IMR-90 (cell line): ENCODE measurements around the gene EXOC2. TPM values are rescaled to one million over a fixed set of nuclear protein-coding genes. Genes with fewer than 3 reads are reported as not detected.
"Not testable (repeated sequence)": the region's sequence is repeated elsewhere in the genome, so short reads cannot be mapped to it uniquely, and the experiment has no call there.

Experiments
- ATAC-seq: fragments of 200-7000 bp; cut with Tn5 transposase; 2 replicates; pipeline ENCODE4 v1.9.1; 2020; ENCODE audit warnings: low read depth, mild to moderate bottlenecking, moderate library complexity
- BruUV-seq: library from RNA; stranded (reverse); fragments of 400-500 nt; replicated peaks from 2 replicates; lab custom pipeline; 2021; lab: Mats Ljungman, UMichigan
- CTCF ChIA-PET: fragments of 300-600 bp; formaldehyde crosslinking; extraction: SDS; loops from one replicate; lab custom pipeline; 2021; ENCODE audit warnings: antibody characterized with exemption; lab: Yijun Ruan, JAX
- POLR2A ChIA-PET: fragments of 300-600 bp; sonication (Branson Sonifier 250); formaldehyde crosslinking; loops from one replicate; lab custom pipeline; 2022; ENCODE audit warnings: antibody characterized with exemption; ENCODE audit not compliant: unreplicated experiment; lab: Charles Lee
- DNase-seq: peaks from one replicate; pipeline ENCODE4 v3.0.0; 2013
- H2AFZ ChIP-seq: replicated peaks from 2 replicates; pipeline ENCODE3; 2013; ENCODE audit warnings: low read length, mild to moderate bottlenecking; ENCODE audit not compliant: poor library complexity
- H2AK5ac ChIP-seq: 2 replicates; pipeline ENCODE4 v1.6.1; 2013; ENCODE audit warnings: low read depth, low read length, inconsistent platforms
- H2AK9ac ChIP-seq: replicated peaks from 2 replicates; pipeline ENCODE3; 2013; ENCODE audit warnings: mild to moderate bottlenecking, low read depth, low read length, moderate library complexity; ENCODE audit not compliant: poor library complexity
- H2BK120ac ChIP-seq: 2 replicates; pipeline ENCODE4 v1.6.1; 2013; ENCODE audit warnings: low read depth, low read length, inconsistent platforms
- H2BK15ac ChIP-seq: 3 replicates; pipeline ENCODE4 v1.6.1; 2013; ENCODE audit warnings: low read depth, low read length, inconsistent platforms
- H2BK20ac ChIP-seq: 2 replicates; pipeline ENCODE4 v1.6.1; 2013; ENCODE audit warnings: low read depth, mild to moderate bottlenecking, inconsistent platforms, low read length, moderate library complexity
- H2BK5ac ChIP-seq: 2 replicates; pipeline ENCODE4 v1.6.1; 2013; ENCODE audit warnings: mild to moderate bottlenecking, low read depth, low read length, inconsistent platforms; ENCODE audit not compliant: poor library complexity, severe bottlenecking
- H3K14ac ChIP-seq: replicated peaks from 2 replicates; pipeline ENCODE4 v1.6.1; 2013; ENCODE audit warnings: low read depth, low read length, inconsistent platforms
- H3K18ac ChIP-seq: 2 replicates; pipeline ENCODE4 v1.6.1; 2013; ENCODE audit warnings: low read depth, low read length, control low read depth
- H3K23ac ChIP-seq: 2 replicates; pipeline ENCODE4 v1.6.1; 2013; ENCODE audit warnings: low read depth, low read length, inconsistent platforms
- H3K27ac ChIP-seq: 2 replicates; pipeline ENCODE4 v1.5.1; 2013; ENCODE audit warnings: mild to moderate bottlenecking, control low read depth, low read length; ENCODE audit not compliant: insufficient read depth
- H3K27me3 ChIP-seq: 2 replicates; pipeline ENCODE4 v1.6.1; 2013; ENCODE audit warnings: low read length; ENCODE audit not compliant: control insufficient read depth, insufficient read depth
- H3K36me3 ChIP-seq: 2 replicates; pipeline ENCODE4 v1.6.1; 2013; ENCODE audit warnings: low read length, mixed read lengths; ENCODE audit not compliant: control insufficient read depth, insufficient read depth
- H3K4ac ChIP-seq: 2 replicates; pipeline ENCODE4 v1.6.1; 2013; ENCODE audit warnings: low read depth, low read length, inconsistent platforms
- H3K4me1 ChIP-seq: 2 replicates; pipeline ENCODE4 v1.6.1; 2013; ENCODE audit warnings: low read length, mixed read lengths; ENCODE audit not compliant: control insufficient read depth, insufficient read depth
- H3K4me2 ChIP-seq: 2 replicates; pipeline ENCODE4 v1.6.1; 2013; ENCODE audit warnings: low read depth, mild to moderate bottlenecking, control low read depth, low read length, moderate library complexity
- H3K4me3 ChIP-seq: 2 replicates; pipeline ENCODE4 v1.5.1; 2013; ENCODE audit warnings: low read depth, mild to moderate bottlenecking, control low read depth, low read length, moderate library complexity; ENCODE audit not compliant: insufficient read depth
- H3K56ac ChIP-seq: 2 replicates; pipeline ENCODE4 v1.6.1; 2013; ENCODE audit warnings: low read length, inconsistent platforms; ENCODE audit not compliant: insufficient read depth; ENCODE audit errors: extremely low read depth
- H3K79me1 ChIP-seq, 2 experiments: 2 replicates each; pipeline ENCODE4 v1.6.1; 2013; ENCODE audit warnings: low read length in 2 of 2, inconsistent platforms in 1 of 2, low read depth in 1 of 2
- H3K9ac ChIP-seq: 2 replicates; pipeline ENCODE4 v1.6.1; 2013; ENCODE audit warnings: low read depth, low read length, control low read depth
- H3K9me1 ChIP-seq: 2 replicates; pipeline ENCODE4 v1.6.1; 2013; ENCODE audit warnings: low read length, inconsistent platforms; ENCODE audit not compliant: insufficient read depth
- H3K9me3 ChIP-seq: 2 replicates; pipeline ENCODE4 v1.6.1; 2013; ENCODE audit warnings: low read length; ENCODE audit not compliant: control insufficient read depth, insufficient read depth
- H4K20me1 ChIP-seq: 2 replicates; pipeline ENCODE4 v1.6.1; 2013; ENCODE audit warnings: low read length, inconsistent platforms; ENCODE audit not compliant: insufficient read depth
- H4K5ac ChIP-seq: 2 replicates; pipeline ENCODE4 v1.6.1; 2013; ENCODE audit warnings: mild to moderate bottlenecking, low read depth, low read length, control low read depth
- H4K8ac ChIP-seq, 2 experiments: 2 replicates each; pipeline ENCODE4 v1.6.1; 2013; ENCODE audit warnings: low read depth in 2 of 2, low read length in 2 of 2, control low read depth in 1 of 2, inconsistent platforms in 1 of 2
- H4K91ac ChIP-seq: 2 replicates; pipeline ENCODE4 v1.6.1; 2013; ENCODE audit warnings: low read depth, low read length, inconsistent platforms; ENCODE audit not compliant: insufficient read depth
- WGBS, 2 experiments: methylation state at CpG; one replicate each; pipeline versions ENCODE4 v1.1.5 to v1.1.7; 2013; ENCODE audit warnings: missing lambda C conversion rate in 2 of 2; ENCODE audit not compliant: insufficient read length in 1 of 2; ENCODE audit errors: extremely low coverage in 2 of 2; 5-methylcytosine and 5-hydroxymethylcytosine counted together
- dilution Hi-C: fragments of 300-500 bp; cut with HindIII; formaldehyde crosslinking; loops from one replicate; pipeline ENCODE4 v1.14.3; 2018; ENCODE audit warnings: low sequenced_read_pairs; ENCODE audit not compliant: unreplicated experiment
- in situ Hi-C: fragments of 300-500 bp; cut with MboI; formaldehyde crosslinking; loops from 3 replicates; pipeline ENCODE4 v1.14.3; 2019; ENCODE audit warnings: low sequenced_read_pairs, inconsistent platforms, mixed read lengths
- intact Hi-C: fragments of 100-400 bp; cut with micrococcal nuclease; formaldehyde crosslinking; loops from 2 replicates; pipeline ENCODE4 v1.10.0; 2022
- polyA plus RNA-seq, 3 experiments: library from polyadenylated mRNA; depleted of rRNA; stranded (reverse); fragments of >200 nt; gene quantifications; 2 replicates each; pipeline ENCODE4 v1.2.3, GENCODE V29; 2012; ENCODE audit warnings: low replicate concordance in 1 of 3
- total RNA-seq: library from RNA; depleted of rRNA; stranded (reverse); fragments of >200 nt; gene quantifications from 2 replicates; pipeline ENCODE4 v1.2.3, GENCODE V29; 2012

EXOC2 gene
- total and polyA plus RNA-seq, 2 of the 4 experiments (the other 2 are of a cell fraction), result 13.1 to 37.3 TPM

DNA sequence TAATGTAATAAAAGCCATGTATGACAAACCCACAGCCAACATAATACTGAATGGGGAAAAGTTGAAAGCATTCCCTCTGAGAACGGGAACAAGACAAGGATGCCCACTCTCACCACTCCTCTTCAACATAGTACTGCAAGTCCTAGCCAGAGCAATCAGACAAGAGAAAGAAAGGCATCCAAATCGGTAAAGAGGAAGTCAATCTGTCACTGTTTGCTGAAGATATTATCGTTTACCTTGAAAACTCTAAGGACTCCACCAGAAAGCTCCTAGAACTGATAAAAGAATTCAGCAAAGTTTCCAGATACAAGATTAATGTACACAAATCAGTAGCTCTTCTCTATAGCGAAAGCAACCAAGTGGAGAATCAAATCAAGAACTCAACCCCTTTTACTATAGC is 29.2 kb downstream of the EXOC2 start:
- H4K8ac ChIP-seq, H2BK20ac ChIP-seq, H3K18ac ChIP-seq, H2AFZ ChIP-seq, H2BK120ac ChIP-seq, H3K36me3 ChIP-seq, H3K4me1 ChIP-seq, H4K5ac ChIP-seq, H3K27ac ChIP-seq, H3K4me3 ChIP-seq, H3K23ac ChIP-seq, H3K9ac ChIP-seq, H3K27me3 ChIP-seq, ATAC-seq, H2AK9ac ChIP-seq, H3K56ac ChIP-seq, DNase-seq, H3K4ac ChIP-seq, POLR2A ChIA-PET, H2BK15ac ChIP-seq, H3K9me3 ChIP-seq, H3K4me2 ChIP-seq, in situ Hi-C loops, BruUV-seq, H4K91ac ChIP-seq, intact Hi-C loops, H3K14ac ChIP-seq, H2BK5ac ChIP-seq, H3K9me1 ChIP-seq, H2AK5ac ChIP-seq, dilution Hi-C loops: not testable (repeated sequence)
- CTCF ChIA-PET, result interaction anchor here (0.5 kb wide), 1 partner anchor 13 kb away, joined by 4 read pairs; no protein-coding TSS in a partner anchor
- peaks cover 18 to 40% of the 10 kb centered on the region in 2 experiments for H3K79me1 ChIP-seq
- WGBS, 2 experiments, result no CpG with 5 or more reads among the region's 4 CpGs
- peaks cover 21% of the 10 kb centered on the region; the same call in 1 of the 2 replicates for H4K20me1 ChIP-seq
